HEK293T (cell line): ENCODE data around the gene AEN.

ENCODE experiments used
- CTCF ChIA-PET: fragments of 350-600 bp; formaldehyde crosslinking; extraction: SDS; loops from one replicate; lab custom pipeline; 2021; ENCODE audit warnings: antibody characterized with exemption, inconsistent platforms; lab: Yijun Ruan, JAX
- POLR2A ChIA-PET: fragments of 350-600 bp; formaldehyde crosslinking; extraction: SDS; loops from one replicate; lab custom pipeline; 2020; ENCODE audit warnings: antibody characterized with exemption, inconsistent platforms; lab: Yijun Ruan, JAX
- DNase-seq: peaks from one replicate; pipeline ENCODE4 v3.0.0; 2012; ENCODE audit warnings: mixed read lengths; ENCODE audit errors: extremely low spot score
- ARNT ChIP-seq: fragments of 450-650 bp; IDR thresholded peaks from 2 replicates; pipeline ENCODE4 v1.6.1; 2017; ENCODE audit warnings: mild to moderate bottlenecking
- BHLHE40 ChIP-seq: fragments of 450-650 bp; IDR thresholded peaks from 2 replicates; pipeline ENCODE4 v1.6.1; 2016; ENCODE audit warnings: mild to moderate bottlenecking, moderate library complexity, borderline replicate concordance
- CTBP1 ChIP-seq: fragments of 450-650 bp; IDR thresholded peaks from 2 replicates; pipeline ENCODE4 v1.6.1; 2016; ENCODE audit warnings: borderline replicate concordance
- ELF4 ChIP-seq: fragments of 450-650 bp; IDR thresholded peaks from 2 replicates; pipeline ENCODE4 v1.6.1; 2017; ENCODE audit warnings: antibody characterized with exemption
- FOXA1 ChIP-seq: fragments of 450-650 bp; IDR thresholded peaks from 2 replicates; pipeline ENCODE4 v1.6.1; 2016; ENCODE audit warnings: mild to moderate bottlenecking
- FOXK2 ChIP-seq: fragments of 450-650 bp; IDR thresholded peaks from 2 replicates; pipeline ENCODE4 v1.6.1; 2016; ENCODE audit warnings: mild to moderate bottlenecking
- FOXM1 ChIP-seq: fragments of 450-650 bp; IDR thresholded peaks from 2 replicates; pipeline ENCODE4 v1.6.1; 2017; ENCODE audit warnings: mild to moderate bottlenecking, borderline replicate concordance
- HDGF ChIP-seq: fragments of 450-650 bp; IDR thresholded peaks from 2 replicates; pipeline ENCODE4 v1.6.1; 2017; ENCODE audit warnings: antibody characterized with exemption, borderline replicate concordance
- L3MBTL2 ChIP-seq: fragments of 450-650 bp; conservative IDR thresholded peaks from 2 replicates; pipeline ENCODE4 v1.6.1; 2016; ENCODE audit warnings: mild to moderate bottlenecking
- LEF1 ChIP-seq: fragments of 450-650 bp; IDR thresholded peaks from 2 replicates; pipeline ENCODE4 v1.6.1; 2017; ENCODE audit warnings: mild to moderate bottlenecking, borderline replicate concordance
- NFRKB ChIP-seq: fragments of 450-650 bp; IDR thresholded peaks from 2 replicates; pipeline ENCODE4 v1.6.1; 2016; ENCODE audit warnings: mild to moderate bottlenecking, moderate library complexity
- SP1 ChIP-seq: fragments of 450-650 bp; IDR thresholded peaks from 2 replicates; pipeline ENCODE4 v1.6.1; 2017
- SUZ12 ChIP-seq: fragments of 450-650 bp; IDR thresholded peaks from 2 replicates; pipeline ENCODE4 v1.6.1; 2016; ENCODE audit warnings: mild to moderate bottlenecking
- TARDBP ChIP-seq: fragments of 450-650 bp; IDR thresholded peaks from 2 replicates; pipeline ENCODE4 v1.6.1; 2016
- ZNF384 ChIP-seq: fragments of 450-650 bp; IDR thresholded peaks from 2 replicates; pipeline ENCODE4 v1.6.1; 2016
- TF ChIP-seq, protein P1 (sequence below): fragments of 450-650 bp; IDR thresholded peaks from 2 replicates; pipeline ENCODE4 v1.6.1; 2016

The AEN gene

DNA sequence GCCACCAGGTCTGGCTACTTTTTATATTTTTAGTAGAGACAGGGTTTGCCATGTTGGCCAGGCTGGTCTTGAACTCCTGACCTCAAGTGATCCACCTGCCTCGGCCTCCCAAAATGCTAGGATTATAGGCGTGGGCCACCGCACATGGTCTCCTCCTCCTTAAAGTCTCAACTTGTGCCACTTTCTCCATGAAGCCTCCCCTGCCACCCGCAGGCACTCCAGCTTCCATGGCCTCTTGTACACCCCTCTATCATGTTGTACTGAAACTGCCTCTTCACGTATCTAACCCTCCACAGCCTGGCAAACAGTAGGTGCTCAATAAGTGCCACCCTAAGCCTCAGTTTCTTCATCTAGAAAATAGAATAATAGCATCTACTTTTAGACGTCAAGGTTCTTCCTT lies 57.6 kb downstream of the AEN start:
- TF ChIP-seq ELF4 (no peak), FOXM1 (no peak), SUZ12 (no peak), SP1 (no peak), FOXK2 (no peak), BHLHE40 (no peak), TARDBP (no peak), FOXA1 (no peak), L3MBTL2 (no peak), LEF1 (no peak), ARNT (no peak), ZNF384 (no peak), HDGF (no peak), NFRKB (no peak), CTBP1 (no peak)
- TF ChIP-seq, protein P1, sequence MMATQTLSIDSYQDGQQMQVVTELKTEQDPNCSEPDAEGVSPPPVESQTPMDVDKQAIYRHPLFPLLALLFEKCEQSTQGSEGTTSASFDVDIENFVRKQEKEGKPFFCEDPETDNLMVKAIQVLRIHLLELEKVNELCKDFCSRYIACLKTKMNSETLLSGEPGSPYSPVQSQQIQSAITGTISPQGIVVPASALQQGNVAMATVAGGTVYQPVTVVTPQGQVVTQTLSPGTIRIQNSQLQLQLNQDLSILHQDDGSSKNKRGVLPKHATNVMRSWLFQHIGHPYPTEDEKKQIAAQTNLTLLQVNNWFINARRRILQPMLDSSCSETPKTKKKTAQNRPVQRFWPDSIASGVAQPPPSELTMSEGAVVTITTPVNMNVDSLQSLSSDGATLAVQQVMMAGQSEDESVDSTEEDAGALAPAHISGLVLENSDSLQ = no peak
- CTCF ChIA-PET = no interaction called here

DNA sequence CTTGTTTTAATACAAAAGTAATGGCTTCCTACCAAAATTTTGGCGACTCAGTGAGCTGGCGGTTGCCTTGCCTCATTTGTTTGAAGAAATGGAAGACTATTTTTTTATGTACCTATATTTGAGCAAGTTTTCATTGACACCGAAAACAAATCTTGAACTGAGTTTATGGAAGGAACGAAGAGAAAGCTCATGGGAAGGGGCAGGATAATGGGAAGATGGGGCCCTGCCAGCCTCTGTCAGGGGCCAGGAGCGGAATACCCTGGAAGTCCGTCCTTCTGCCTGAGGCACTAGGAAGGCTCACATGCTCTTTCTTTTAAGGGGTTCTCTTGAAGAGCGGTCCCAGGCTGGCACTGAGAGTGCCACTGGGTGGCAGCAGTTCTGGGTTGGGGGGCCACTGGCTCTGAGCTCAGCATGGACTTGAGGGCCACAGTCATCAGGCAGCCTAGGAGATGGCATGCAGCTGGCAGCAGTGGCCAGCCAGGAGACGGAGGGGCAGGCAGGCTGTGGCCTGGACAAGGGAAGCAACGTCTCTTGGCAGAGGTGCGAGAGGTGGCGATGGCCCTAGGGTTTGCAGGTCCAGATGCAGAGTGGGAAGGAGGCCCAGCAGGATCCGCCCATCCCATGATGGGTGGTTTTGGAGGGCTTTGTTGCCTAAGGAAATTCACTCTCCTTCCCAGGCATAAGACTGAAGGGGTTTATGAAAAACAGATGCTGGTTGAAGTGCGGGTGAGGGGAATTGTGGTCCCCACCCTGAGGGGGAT lies 59.3 kb downstream of the AEN start:
- CTCF ChIA-PET = no interaction called here
- POLR2A ChIA-PET = no interaction called here

More for the DNA sequence above, 57.6 kb downstream of the AEN start:
- POLR2A ChIA-PET = no interaction called here
- no peak for DNase-seq

DNA sequence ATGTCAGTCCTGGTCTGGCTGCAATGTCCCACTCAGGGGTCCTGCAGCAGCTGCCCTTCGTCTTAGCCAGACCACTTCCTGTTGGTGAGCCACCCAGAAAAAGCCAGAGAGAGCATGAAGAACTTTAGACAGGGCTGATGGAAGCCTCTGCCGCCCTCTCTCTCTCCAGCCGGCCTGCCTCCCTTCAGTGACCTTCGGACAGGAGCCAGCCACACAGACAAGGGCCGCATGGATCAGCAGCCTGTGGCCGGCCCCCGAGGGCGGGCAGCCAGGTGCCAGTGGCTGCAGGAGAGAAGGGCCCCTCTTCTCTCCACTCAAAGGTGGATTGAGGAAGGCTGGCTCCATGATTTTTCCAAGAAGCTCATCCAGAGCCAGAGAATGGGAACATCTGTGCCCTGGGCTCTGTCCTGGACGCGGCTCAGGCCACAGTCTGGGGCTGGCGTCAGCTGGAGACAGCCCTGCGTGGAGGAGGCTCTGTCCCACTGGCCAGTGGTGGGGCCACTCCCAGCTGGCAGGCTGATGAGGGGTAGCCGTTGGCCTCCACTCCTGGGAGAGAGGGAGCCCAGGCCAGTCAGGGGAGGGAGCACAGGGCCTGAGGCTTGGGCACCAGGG lies 60.6 kb downstream of the AEN start:
- DNase-seq = no peak
- TF ChIP-seq LEF1 = no peak
- TF ChIP-seq FOXM1 = no peak
- TF ChIP-seq ELF4 = no peak
- no peak for TF ChIP-seq BHLHE40
- TF ChIP-seq CTBP1 = no peak
- no peak for TF ChIP-seq FOXK2
- no peak for TF ChIP-seq HDGF
- TF ChIP-seq SUZ12 = no peak
- TF ChIP-seq FOXA1 = no peak
- TF ChIP-seq SP1 = no peak
- no peak for TF ChIP-seq TARDBP
- TF ChIP-seq ZNF384 = no peak
- no peak for TF ChIP-seq L3MBTL2
- TF ChIP-seq ARNT = no peak
- TF ChIP-seq, protein P1 = no peak
- CTCF ChIA-PET = no interaction called here
- POLR2A ChIA-PET = no interaction called here

More for the DNA sequence above, 59.3 kb downstream of the AEN start:
- TF ChIP-seq ARNT = no peak
- no peak for TF ChIP-seq SP1
- no peak for TF ChIP-seq TARDBP
- TF ChIP-seq CTBP1 = no peak
- no peak for TF ChIP-seq ZNF384
- no peak for TF ChIP-seq FOXA1
- no peak for TF ChIP-seq NFRKB
- no peak for TF ChIP-seq BHLHE40
- DNase-seq = no peak
